Effector memory CD4-positive, alpha-beta T cell (primary cell): Measurements from ENCODE around the gene MBNL1.
A peak's percentile ranks its signal among the peaks of the same experiment; 100 is the strongest.

Source experiments
- DNase-seq, 3 donors: peaks; one replicate each; pipeline ENCODE4 v3.0.0-alpha.2; 2020
- H3K27ac ChIP-seq: 2 replicates; pipeline ENCODE4 v1.7.0; 2013; ENCODE audit warnings: mild to moderate bottlenecking, low read length, moderate library complexity; ENCODE audit not compliant: insufficient read depth, poor library complexity, severe bottlenecking
- H3K27me3 ChIP-seq: replicated peaks from 2 replicates; pipeline ENCODE4 v1.7.0; 2013; ENCODE audit warnings: mild to moderate bottlenecking, low read length; ENCODE audit not compliant: insufficient read depth, control insufficient read depth, poor library complexity, severe bottlenecking
- H3K36me3 ChIP-seq: 2 replicates; pipeline ENCODE4 v1.7.0; 2013; ENCODE audit warnings: mild to moderate bottlenecking, low read length, moderate library complexity; ENCODE audit not compliant: control insufficient read depth, insufficient read depth
- H3K4me1 ChIP-seq: 2 replicates; pipeline ENCODE4 v1.7.0; 2013; ENCODE audit warnings: low read length, mild to moderate bottlenecking; ENCODE audit not compliant: control insufficient read depth, insufficient read depth, poor library complexity, severe bottlenecking
- H3K4me3 ChIP-seq: 2 replicates; pipeline ENCODE4 v1.7.0; 2013; ENCODE audit warnings: low read length, low read depth, mild to moderate bottlenecking; ENCODE audit not compliant: insufficient read depth, poor library complexity, severe bottlenecking
- H3K9me3 ChIP-seq: 2 replicates; pipeline ENCODE4 v1.7.0; 2013; ENCODE audit warnings: mild to moderate bottlenecking, low read length, moderate library complexity; ENCODE audit not compliant: control insufficient read depth

The MBNL1 gene

DNA sequence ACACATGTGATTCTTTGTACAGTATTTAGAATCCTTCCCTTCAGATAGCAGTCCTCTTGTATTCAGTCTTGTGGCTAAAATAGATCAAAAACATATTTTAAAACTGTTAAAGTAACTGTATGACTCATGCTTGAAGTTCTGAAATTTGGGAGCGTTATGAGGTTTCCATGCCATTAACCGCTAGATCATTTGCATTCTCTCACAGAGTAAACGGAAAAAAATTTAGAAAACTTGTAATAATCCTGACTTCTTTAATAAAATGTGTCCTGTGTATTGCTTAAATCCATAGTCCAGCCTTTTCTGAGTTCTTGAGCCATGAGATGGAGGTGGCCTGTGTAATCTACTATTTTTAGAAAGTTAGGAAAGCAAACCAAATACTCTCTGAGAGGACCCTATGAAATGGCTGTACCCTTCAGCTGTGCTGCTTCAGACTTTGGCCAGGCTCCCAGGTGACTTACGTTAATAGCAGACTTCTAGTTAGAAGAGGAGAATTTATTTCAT lies 33.8 kb downstream of the MBNL1 start:
- peak overlapping the region; percentile 53 for H3K27ac ChIP-seq
- no peak overlapping the region for H3K4me3 ChIP-seq
- DNase-seq = no peak
- H3K36me3 ChIP-seq = peaks cover 16% of the 10 kb centered on the region
- H3K9me3 ChIP-seq = no peaks in the 10 kb centered on the region
- H3K27me3 ChIP-seq = no peaks in the 10 kb centered on the region
- H3K4me1 ChIP-seq = peaks cover 74% of the 10 kb centered on the region

DNA sequence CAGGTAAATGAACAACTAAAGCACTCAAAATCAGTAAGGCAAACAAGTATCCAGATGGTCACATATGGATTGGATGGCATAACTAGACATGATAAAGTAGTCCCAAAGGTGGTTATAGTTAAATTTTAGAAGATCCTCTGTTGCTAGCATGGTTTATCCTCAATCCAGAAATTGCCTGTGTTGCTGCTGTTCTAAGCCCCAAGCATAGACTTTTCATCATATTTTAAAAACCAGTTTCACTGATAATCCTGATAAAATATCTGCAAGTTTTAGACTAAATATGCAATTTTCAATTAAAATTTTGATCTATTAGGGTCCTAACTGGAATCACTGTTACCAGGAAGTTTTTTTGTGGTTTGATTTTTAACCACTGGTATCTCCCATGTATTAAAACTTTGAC lies 35.4 kb downstream of the MBNL1 start:
- Histone ChIP-seq H3K4me3 (no peak overlapping the region), H3K4me1 (peaks cover 73% of the 10 kb centered on the region), H3K9me3 (no peaks in the 10 kb centered on the region), H3K27me3 (no peaks in the 10 kb centered on the region), H3K36me3 (peaks cover 16% of the 10 kb centered on the region), H3K27ac (no peak overlapping the region)
- DNase-seq = no peak

GRCh38 chr3:152305075-152305474 lies 36.3 kb downstream of the MBNL1 start:
- H3K4me1 ChIP-seq = peaks cover 67% of the 10 kb centered on the region
- no peak for DNase-seq
- H3K27ac ChIP-seq = no peak overlapping the region
- no peaks in the 10 kb centered on the region for H3K9me3 ChIP-seq
- no peaks in the 10 kb centered on the region for H3K27me3 ChIP-seq
- H3K36me3 ChIP-seq = peaks cover 10% of the 10 kb centered on the region
- H3K4me3 ChIP-seq = no peak overlapping the region

- Histone ChIP-seq H3K27me3 (no peaks in the 10 kb centered on the region), H3K9me3 (no peaks in the 10 kb centered on the region), H3K36me3 (peaks cover 3% of the 10 kb centered on the region), H3K27ac (peak overlapping the region; percentile 19), H3K4me3 (no peak overlapping the region), H3K4me1 (peaks cover 42% of the 10 kb centered on the region)
- DNase-seq = no peak
These were observed 39.2 kb downstream of the MBNL1 start for GRCh38 chr3:152307829-152308474.

DNA sequence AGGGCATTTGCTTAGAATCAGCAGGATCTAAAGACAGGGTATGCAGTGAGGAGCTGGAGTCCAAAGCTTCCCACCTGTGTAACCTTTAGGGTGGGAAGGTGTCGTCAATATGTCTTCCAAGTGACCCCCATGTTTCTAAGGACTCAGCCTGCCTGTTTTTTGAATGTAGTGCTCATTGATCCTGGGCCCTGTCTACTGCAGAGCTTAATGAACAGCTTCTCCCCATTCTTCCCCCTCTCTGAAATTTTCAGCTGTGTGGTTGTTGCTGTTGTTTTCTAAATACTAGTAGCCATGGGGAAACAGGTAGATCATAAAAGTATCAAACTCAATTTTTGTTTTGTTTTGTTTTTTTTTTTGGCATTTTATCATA lies 39.7 kb downstream of the MBNL1 start:
- peaks cover 3% of the 10 kb centered on the region for H3K36me3 ChIP-seq
- H3K4me3 ChIP-seq = no peak overlapping the region
- H3K9me3 ChIP-seq = no peaks in the 10 kb centered on the region
- peak overlapping the region; percentile 19 for H3K27ac ChIP-seq
- H3K27me3 ChIP-seq = no peaks in the 10 kb centered on the region
- DNase-seq = no peak
- peaks cover 37% of the 10 kb centered on the region for H3K4me1 ChIP-seq

DNA sequence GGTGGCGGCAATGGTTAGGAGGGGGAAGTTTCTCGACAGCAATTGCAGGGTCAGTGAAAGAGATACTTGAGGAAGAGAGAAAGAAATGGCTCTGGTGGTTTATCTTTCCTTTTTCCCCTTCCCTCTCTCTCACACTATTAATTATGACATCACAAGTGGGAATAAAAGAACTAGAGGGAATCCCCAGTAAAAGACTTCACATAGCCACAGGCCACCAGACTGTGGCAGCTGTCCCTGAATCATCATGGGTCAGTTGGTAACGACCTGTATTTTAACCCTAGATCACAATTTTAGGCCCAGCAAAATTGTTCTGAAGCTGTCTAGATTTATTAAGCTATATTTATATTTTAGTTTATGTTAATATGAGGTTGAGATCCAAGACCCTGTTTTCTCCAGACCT lies 40.3 kb downstream of the MBNL1 start:
- Histone ChIP-seq H3K36me3 (peaks cover 3% of the 10 kb centered on the region), H3K27ac (peak overlapping the region; percentile 19), H3K4me3 (no peak overlapping the region), H3K27me3 (no peaks in the 10 kb centered on the region), H3K4me1 (peaks cover 39% of the 10 kb centered on the region), H3K9me3 (no peaks in the 10 kb centered on the region)
- no peak for DNase-seq

- H3K4me3 ChIP-seq = no peak overlapping the region
- H3K9me3 ChIP-seq = no peaks in the 10 kb centered on the region
- DNase-seq = no peak
- H3K27ac ChIP-seq = peak overlapping the region; percentile 40
- peaks cover 3% of the 10 kb centered on the region for H3K36me3 ChIP-seq
- peaks cover 42% of the 10 kb centered on the region for H3K4me1 ChIP-seq
- no peaks in the 10 kb centered on the region for H3K27me3 ChIP-seq
These were observed 41.0 kb downstream of the MBNL1 start for GRCh38 chr3:152309535-152310307.

GRCh38 chr3:152313430-152313829 lies 44.7 kb downstream of the MBNL1 start:
- H3K27me3 ChIP-seq = no peaks in the 10 kb centered on the region
- DNase-seq = no peak
- H3K4me1 ChIP-seq = peaks cover 29% of the 10 kb centered on the region
- peaks cover 3% of the 10 kb centered on the region for H3K36me3 ChIP-seq
- H3K9me3 ChIP-seq = no peaks in the 10 kb centered on the region
- no peak overlapping the region for H3K27ac ChIP-seq
- no peak overlapping the region for H3K4me3 ChIP-seq

- no peak for DNase-seq
- Histone ChIP-seq H3K4me1 (peaks cover 25% of the 10 kb centered on the region), H3K9me3 (no peaks in the 10 kb centered on the region), H3K4me3 (no peak overlapping the region), H3K36me3 (peaks cover 3% of the 10 kb centered on the region), H3K27ac (no peak overlapping the region), H3K27me3 (no peaks in the 10 kb centered on the region)
These were observed 45.2 kb downstream of the MBNL1 start for GRCh38 chr3:152313914-152314313.

DNA sequence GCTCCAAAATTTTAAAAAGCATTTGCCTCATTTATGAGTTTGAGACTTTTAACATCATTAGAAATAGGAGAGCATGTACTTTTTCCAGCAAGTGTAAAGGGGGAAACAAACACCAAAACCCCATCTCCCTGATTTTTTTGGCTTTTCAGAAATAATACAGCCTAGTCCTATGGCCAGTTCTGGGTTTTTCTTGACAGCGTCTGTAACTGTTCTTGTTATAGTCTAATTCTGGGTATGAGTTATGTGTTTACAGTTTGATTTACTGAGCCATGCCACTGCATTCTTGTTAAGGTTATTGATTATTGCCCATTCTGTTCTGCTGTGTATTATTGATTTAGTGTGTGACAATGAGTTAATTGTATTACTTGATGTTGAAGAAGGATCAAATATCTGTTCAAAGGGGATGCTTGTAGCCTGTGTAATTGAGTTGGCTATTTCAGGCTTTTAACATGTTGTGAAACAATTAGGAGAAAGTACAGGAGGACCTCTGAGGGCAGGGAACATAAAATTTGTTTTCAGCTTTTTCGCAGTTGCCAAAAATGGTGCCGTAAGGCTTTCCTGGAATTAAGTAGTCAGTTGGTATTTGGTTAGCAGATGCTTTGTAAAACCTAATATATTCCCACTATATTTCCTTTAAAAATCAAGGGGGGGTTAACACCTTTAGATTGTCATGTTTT lies 46.1 kb downstream of the MBNL1 start:
- DNase-seq = no peak
- H3K36me3 ChIP-seq = peaks cover 3% of the 10 kb centered on the region
- peaks cover 21% of the 10 kb centered on the region for H3K4me1 ChIP-seq
- H3K4me3 ChIP-seq = no peak overlapping the region
- no peaks in the 10 kb centered on the region for H3K27me3 ChIP-seq
- H3K27ac ChIP-seq = peak overlapping the region; percentile 30
- no peaks in the 10 kb centered on the region for H3K9me3 ChIP-seq
